Lung microvascular endothelial cell (primary cell): ENCODE measurements around the gene ATP8B1. TPM values are rescaled to one million over a fixed set of nuclear protein-coding genes. Genes with fewer than 3 reads are reported as not detected.
"Not testable (repeated sequence)": the region's sequence is repeated elsewhere in the genome, so short reads cannot be mapped to it uniquely, and the experiment has no call there.

Source experiments
- DNase-seq, 2 donors: peaks; one replicate each; pipeline versions ENCODE4 v3.0.0 to v3.0.0-alpha.2; 2010; ENCODE audit warnings: low read depth in 2 of 2
- total RNA-seq: library from RNA; depleted of rRNA; stranded (reverse); fragments of >200 nt; gene quantifications from 2 replicates; pipeline ENCODE4 v1.2.1, GENCODE V29; 2014

The ATP8B1 gene
- total RNA-seq, 1 donor from 2014 or later: 10.5 TPM

DNA sequence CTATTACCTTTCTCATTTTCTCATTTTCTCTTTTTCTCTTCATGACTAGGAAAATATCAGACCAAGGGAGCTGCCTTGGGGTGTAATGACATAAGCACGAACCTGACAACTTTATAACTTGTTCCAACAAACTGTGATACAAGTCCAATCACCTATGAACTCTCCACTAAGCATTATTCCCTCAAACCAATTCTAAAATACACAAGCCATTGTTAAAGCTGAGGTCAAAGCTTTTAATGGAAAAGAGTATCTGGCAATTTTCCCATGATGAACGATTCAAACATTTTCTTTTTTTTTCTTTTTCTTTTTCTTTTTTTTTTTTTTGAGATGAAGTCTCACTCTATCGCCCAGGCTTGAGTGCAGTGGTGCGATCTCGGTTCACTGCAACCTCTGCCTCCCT lies 133.1 kb downstream of the ATP8B1 start:
- DNase-seq: peak in 1 of 2 donors; percentile 86

DNA sequence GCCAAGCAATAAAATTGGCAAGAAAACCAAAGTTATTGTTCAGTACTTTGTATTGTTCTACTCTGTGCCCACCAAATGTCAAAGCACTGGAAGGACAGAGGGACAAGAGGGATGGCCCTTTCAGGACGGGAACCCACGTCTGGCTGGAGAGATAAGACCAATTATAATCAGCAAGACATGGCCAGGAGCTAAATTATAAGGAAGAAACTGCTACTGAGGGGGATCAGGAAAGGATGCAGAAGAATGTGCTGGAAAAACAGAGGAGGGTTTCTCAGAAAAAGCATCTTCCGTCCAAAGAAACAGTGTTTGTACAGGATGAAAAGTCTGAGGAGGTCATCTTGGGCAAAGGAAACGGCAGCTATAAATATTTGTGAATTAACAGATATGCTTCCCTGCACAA lies 135.1 kb downstream of the ATP8B1 start:
- DNase-seq: peak; percentile 47 to 48

GRCh38 chr18:57666818-57667497 lies 136.2 kb downstream of the ATP8B1 start:
- DNase-seq: no peak

DNA sequence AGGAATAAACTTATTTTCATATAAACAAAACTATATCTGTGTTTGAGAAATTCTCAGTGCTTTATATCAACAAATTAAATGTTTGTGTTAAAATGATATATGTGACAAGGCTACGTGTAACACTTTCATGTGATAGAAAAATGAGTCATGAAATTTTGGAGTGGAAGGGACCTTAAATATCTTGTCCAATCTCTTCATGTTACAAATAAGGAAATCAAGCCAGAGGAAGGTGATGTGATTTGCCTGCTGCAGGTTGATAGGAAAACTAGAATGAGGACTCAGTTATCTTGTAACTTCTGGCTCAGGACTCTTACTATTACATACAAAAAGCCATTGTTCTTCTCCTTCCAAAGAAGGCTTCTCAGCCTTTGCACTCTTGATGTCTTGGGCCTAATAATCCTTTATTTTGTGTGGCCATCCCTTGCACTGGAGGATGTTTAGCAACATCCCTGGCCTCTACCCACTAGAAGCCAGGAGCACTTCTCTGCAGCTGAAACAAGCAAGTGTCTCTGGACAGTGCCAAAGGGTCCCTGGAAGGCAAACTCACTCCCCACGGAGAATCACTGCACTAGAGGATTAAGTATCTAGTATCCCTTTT lies 138.4 kb downstream of the ATP8B1 start:
- DNase-seq: no peak

GRCh38 chr18:57660961-57661360 lies 142.2 kb downstream of the ATP8B1 start:
- DNase-seq: no peak

- DNase-seq: peak in 1 of 2 donors; percentile 20
Observed at GRCh38 chr18:57659460-57660102, 143.5 kb downstream of the ATP8B1 start.

DNA sequence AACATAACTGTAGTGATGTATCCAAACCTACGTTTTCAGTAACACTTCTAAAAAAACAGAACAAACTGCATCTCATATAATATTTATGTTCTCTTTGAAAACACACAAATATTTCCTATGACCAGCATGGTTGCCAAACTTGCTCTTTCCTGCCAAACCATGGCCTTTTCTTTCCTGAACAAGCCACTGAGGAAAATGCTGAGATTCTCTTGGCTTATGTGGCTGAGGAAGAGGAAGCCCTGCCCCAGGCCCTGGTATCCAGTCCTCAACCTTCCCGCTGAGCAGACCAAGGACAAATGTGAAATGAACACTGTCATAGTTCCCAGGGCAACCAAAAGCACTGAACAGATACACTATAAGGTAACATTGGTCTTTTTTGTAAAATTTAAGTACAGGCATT lies 145.6 kb downstream of the ATP8B1 start:
- peak; percentile 50 to 94 for DNase-seq

DNA sequence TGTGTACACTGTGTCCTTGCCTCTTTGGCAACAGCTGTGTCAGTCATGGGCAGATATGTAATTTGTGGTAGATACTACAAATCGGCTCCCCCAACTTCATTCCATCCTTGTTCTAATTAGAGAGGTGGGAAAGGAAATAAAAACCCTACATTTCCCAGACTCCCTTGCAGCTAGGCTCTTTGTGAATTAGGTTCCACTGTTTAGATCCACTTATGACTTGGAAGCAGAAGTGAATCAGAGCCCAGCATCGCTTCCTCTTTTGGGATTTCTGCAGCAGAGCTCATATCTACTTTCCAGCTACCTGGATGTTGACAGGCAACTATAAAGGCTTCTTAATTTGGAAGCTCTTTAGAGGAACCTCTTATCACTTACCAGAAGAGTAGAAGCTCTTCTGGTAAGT lies 147.4 kb downstream of the ATP8B1 start:
- DNase-seq: no peak

GRCh38 chr18:57651914-57652313 lies 151.2 kb downstream of the ATP8B1 start:
- DNase-seq: no peak

DNA sequence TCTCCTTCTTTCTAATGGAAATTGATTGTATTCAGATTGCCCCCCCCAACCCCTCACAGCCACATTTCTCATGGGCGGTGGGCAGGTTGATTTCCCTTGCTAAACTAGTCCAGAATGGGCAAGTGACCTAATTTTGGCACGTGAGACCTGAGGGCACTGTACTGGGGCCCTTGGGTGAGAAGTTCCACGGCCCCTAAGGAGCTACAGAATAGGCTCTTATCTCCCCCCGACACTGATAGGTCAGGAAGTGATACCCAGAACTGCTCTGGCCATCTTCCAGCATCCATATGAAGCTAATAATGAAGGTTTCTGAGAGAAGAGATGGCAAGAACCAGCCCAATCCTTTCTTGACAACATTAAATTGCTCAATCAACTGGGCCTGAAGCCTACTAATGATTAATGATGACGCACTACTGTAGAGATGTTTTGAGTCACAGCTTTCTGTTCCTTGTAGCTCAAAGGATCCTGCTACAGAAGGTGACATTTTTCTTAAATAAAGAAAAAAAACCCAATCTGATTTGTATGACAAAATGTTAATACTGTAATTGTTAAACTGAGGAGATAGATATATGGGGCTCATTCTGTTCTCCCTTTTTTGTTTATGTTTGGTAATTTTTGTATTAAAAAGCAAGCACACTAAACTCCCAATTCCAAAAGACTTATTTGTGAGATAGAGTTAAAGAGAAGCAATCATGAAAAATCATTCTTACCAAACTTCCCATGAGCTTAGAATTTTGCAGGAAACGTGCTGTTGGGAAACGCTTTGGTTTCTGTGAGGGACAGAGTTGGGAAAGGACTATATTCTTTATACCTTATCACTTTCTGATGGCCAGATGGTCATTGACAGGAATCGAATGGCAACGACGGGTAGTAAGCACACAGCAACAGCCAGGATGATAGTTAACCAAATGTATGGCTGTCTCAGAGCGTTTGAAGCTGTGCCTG lies 153.3 kb downstream of the ATP8B1 start:
- DNase-seq: peak in 1 of 2 donors; percentile 66

DNA sequence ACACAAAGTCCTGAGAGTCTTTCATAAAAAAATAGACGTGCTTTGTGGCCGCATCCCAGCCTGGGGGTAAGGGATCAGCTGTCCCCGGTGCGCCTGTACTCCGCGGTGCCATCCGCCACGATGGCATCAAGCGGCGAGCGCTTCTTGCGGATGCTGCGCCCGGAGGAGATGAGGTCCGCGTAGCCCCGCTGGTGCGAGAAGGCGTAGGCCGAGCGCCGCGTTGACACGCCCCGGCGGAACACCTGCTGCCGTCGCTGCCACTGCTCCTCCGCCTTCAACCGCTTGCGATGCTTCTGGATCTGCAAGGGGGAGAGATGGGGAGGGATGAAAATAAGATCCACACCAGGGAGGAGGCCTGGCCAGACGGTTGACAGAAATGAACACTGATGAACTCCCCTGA lies 154.7 kb downstream of the ATP8B1 start:
- DNase-seq: no peak

- DNase-seq: peak in 1 of 2 donors; percentile 64
Observed at GRCh38 chr18:57644540-57644939, 158.6 kb downstream of the ATP8B1 start.

- not testable (repeated sequence) for DNase-seq
Observed at GRCh38 chr18:57643726-57644125, 159.4 kb downstream of the ATP8B1 start.

DNA sequence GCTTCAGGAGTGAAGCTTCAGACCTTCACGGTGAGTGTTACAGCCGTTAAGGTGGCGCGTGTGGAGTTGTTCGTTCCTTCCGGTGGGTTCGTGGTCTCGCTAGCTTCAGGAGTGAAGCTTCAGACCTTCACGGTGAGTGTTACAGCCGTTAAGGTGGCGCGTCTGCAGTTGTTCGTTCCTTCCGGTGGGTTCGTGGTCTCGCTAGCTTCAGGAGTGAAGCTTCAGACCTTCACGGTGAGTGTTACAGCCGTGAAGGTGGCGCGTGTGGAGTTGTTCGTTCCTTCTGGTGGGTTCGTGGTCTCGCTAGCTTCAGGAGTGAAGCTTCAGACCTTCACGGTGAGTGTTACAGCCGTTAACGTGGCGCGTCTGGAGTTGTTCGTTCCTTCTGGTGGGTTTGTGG lies 160.7 kb downstream of the ATP8B1 start:
- DNase-seq: not testable (repeated sequence)

- DNase-seq: peak in 1 of 2 donors; percentile 57
Observed at GRCh38 chr18:57640749-57641148, 162.4 kb downstream of the ATP8B1 start.

GRCh38 chr18:57640236-57640635 lies 162.9 kb downstream of the ATP8B1 start:
- peak; percentile 12 to 77 for DNase-seq

DNA sequence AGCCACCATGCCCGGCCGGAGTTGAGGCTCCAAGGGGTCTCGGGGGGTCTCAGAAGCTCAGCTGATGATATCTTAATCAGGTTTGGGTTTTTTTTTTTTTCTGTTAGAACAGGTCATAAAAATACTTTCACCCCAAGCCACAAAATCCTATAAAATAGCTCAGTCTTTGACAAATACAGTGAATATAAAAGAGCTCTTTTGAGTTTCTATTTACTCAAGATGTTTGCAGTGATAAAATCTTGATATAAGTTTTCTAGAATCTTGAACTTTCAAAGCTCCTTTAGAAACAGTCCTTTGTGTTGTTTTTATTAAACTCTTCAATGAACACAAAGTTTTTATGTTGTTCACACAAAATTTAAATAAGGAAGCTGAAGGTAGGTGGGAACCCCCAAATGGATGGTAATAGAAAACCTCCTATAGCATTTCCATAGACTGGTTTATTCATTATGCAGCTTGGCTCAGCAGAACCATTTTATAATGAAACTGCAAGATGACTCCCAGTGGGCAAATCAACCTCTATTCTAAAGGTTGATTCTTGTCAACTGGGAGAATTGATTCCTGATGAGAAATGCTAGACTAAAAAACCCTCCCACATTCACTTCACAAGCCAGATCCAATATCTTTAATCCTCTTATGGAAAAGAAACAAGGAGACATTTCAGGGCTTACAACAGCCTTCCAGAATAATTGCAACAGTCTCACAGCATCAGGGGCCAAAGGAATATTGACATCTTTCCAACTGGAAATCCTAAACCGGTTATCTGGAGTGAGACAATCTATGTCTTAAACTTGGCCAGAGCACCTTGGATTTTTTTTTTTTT lies 167.9 kb downstream of the ATP8B1 start:
- DNase-seq: no peak

DNA sequence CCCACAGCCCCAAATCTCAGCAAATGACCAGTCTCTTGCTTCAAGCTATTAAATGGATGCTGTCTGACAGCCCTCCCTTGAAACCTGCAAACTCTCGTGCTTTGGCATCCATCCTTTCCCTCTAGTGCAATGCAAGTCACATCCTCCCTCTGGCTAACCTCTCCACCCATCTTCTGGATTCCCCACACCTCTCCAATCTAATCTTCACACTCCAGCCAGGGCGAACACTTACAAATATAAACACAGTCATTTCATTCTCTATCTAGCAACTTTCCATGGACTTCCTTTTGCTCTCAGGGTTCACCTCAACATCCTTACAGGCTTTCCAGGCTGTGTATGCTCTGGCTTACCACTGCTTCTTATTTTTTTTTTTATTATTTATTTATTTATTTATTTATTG lies 171.4 kb downstream of the ATP8B1 start:
- no peak for DNase-seq

DNA sequence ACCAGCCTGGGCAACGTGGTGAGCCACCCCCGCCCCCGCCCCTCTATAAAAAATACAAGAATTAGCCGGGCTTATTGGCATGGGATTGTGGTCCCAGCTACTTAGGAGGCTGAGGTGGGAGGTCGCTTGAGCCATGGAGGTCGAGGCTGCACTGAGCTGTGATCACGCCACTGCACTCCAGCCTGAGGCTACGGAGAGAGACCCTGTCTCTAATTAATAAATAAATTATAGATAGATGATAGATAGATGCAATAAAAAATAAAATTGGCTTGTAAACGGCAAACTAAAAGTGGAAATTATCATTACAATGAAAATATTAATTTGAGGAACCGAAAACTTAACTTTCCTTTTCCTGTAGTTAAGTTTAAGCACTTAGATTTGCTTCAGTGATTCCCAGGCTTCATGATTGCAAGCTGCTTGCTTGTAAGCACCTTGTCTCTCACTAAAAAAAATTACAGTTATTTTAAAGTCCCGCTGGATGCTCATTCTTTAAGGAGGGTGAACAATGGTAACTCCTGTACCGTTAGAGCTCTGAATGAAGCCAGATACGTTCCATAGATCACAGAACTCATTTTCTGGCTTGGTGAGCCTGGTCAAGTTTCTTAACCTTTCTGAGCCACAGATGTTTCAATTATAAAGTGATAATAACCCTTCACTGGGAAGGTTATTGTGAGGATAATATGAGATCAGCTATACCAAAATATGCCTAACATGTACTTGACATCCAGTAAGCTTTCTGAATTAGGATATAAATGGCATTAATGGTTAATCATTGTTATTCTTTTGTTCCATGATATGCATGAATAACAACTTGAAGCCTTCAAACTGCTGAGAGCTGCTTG lies 172.1 kb downstream of the ATP8B1 start:
- no peak for DNase-seq
